ENCODE data around the gene NABP2.

- TF ChIP-seq, protein P1, sequence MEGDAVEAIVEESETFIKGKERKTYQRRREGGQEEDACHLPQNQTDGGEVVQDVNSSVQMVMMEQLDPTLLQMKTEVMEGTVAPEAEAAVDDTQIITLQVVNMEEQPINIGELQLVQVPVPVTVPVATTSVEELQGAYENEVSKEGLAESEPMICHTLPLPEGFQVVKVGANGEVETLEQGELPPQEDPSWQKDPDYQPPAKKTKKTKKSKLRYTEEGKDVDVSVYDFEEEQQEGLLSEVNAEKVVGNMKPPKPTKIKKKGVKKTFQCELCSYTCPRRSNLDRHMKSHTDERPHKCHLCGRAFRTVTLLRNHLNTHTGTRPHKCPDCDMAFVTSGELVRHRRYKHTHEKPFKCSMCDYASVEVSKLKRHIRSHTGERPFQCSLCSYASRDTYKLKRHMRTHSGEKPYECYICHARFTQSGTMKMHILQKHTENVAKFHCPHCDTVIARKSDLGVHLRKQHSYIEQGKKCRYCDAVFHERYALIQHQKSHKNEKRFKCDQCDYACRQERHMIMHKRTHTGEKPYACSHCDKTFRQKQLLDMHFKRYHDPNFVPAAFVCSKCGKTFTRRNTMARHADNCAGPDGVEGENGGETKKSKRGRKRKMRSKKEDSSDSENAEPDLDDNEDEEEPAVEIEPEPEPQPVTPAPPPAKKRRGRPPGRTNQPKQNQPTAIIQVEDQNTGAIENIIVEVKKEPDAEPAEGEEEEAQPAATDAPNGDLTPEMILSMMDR (conservative IDR thresholded peaks at IDR 0.05 in 1 of 2, IDR thresholded peaks at IDR 0.05 in 1 of 2; ENCODE audit: low read depth in 1 of 2, low read length in 2 of 2), result no peak
- no peak for TF ChIP-seq EZH2 (IDR thresholded peaks at IDR 0.05; ENCODE audit: low read length, missing control alignments)
Measured at GRCh38 chr12:56255671-56256070, 31.5 kb downstream of the NABP2 start.
